Lower leg skin (tissue), 4 donors: ENCODE data around the gene NPAS2. TPM values are rescaled to one million over a fixed set of nuclear protein-coding genes. Genes with fewer than 3 reads are reported as not detected.

Experiments
- DNase-seq, 2 donors: peaks; one replicate each; pipeline ENCODE4 v3.0.0-alpha.2; 2019; ENCODE audit warnings: low spot score in 2 of 2
- H3K4me3 ChIP-seq: fragments of 200-600 bp; sonication (generic); 2 replicates; pipeline ENCODE4 v1.5.1; 2017; ENCODE audit warnings: mild to moderate bottlenecking, low read depth; ENCODE audit not compliant: poor library complexity, severe bottlenecking
- POLR2A ChIP-seq, 2 donors: fragments of 450-650 bp; IDR thresholded peaks; one replicate each; pipeline ENCODE4 v1.6.1; 2016 to 2017; ENCODE audit warnings: antibody characterized with exemption in 2 of 2, mild to moderate bottlenecking in 1 of 2, moderate library complexity in 1 of 2
- WGBS, 2 donors: methylation state at CpG; one replicate each; pipeline ENCODE4 v1.1.5; 2018; 5-methylcytosine and 5-hydroxymethylcytosine counted together
- intact Hi-C: fragments of 100-400 bp; cut with DNase I; formaldehyde crosslinking; loops from one replicate; pipeline ENCODE4 v1.15.0; 2023; ENCODE audit warnings: low total_unique reads
- total RNA-seq, 4 donors: library from RNA; depleted of rRNA; stranded (reverse); fragments of >200 nt; gene quantifications; one replicate each; pipeline ENCODE4 v1.1.0, GENCODE V29; 2016
- TF ChIP-seq, protein P1 (sequence below), 3 donors: fragments of 450-650 bp; IDR thresholded peaks; one replicate each; pipeline ENCODE4 v1.5.1; 2016; ENCODE audit warnings: antibody characterized with exemption in 3 of 3, mild to moderate bottlenecking in 3 of 3, moderate library complexity in 2 of 3

Gene NPAS2
- total RNA-seq, 4 donors from 2014 or later, result 58.0 to 75.5 (median 62.1) TPM

DNA sequence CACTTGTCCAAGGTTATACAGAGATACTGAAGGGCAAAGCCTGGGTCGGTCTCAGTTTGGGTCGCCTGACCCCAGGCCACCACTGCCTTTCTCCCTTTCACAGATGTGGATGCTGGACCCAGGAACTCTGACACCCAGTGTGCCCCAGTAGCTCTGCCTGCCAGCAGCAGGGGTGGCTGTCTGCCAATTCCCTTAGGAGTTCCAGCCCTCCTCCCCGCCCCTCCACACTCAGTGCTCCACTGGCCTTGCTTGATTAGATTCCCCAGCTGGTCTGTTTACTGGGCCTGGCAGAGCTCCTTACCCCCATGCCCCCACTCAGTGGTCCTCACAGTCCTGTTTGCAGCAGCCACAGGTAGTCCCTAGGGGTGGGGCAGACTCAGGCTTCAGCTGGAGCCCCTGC lies 75.5 kb downstream of the NPAS2 start:
- H3K4me3 ChIP-seq, result no peak overlapping the region
- TF ChIP-seq POLR2A (IDR thresholded peaks at IDR 0.05), result no peak
- TF ChIP-seq, protein P1, sequence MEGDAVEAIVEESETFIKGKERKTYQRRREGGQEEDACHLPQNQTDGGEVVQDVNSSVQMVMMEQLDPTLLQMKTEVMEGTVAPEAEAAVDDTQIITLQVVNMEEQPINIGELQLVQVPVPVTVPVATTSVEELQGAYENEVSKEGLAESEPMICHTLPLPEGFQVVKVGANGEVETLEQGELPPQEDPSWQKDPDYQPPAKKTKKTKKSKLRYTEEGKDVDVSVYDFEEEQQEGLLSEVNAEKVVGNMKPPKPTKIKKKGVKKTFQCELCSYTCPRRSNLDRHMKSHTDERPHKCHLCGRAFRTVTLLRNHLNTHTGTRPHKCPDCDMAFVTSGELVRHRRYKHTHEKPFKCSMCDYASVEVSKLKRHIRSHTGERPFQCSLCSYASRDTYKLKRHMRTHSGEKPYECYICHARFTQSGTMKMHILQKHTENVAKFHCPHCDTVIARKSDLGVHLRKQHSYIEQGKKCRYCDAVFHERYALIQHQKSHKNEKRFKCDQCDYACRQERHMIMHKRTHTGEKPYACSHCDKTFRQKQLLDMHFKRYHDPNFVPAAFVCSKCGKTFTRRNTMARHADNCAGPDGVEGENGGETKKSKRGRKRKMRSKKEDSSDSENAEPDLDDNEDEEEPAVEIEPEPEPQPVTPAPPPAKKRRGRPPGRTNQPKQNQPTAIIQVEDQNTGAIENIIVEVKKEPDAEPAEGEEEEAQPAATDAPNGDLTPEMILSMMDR (IDR thresholded peaks at IDR 0.05), result no peak
- WGBS, 2 donors, result 80 to 91% methylated on average over 3 of the region's 3 CpGs
- no peak for DNase-seq
- intact Hi-C loops, result no loop called here

DNA sequence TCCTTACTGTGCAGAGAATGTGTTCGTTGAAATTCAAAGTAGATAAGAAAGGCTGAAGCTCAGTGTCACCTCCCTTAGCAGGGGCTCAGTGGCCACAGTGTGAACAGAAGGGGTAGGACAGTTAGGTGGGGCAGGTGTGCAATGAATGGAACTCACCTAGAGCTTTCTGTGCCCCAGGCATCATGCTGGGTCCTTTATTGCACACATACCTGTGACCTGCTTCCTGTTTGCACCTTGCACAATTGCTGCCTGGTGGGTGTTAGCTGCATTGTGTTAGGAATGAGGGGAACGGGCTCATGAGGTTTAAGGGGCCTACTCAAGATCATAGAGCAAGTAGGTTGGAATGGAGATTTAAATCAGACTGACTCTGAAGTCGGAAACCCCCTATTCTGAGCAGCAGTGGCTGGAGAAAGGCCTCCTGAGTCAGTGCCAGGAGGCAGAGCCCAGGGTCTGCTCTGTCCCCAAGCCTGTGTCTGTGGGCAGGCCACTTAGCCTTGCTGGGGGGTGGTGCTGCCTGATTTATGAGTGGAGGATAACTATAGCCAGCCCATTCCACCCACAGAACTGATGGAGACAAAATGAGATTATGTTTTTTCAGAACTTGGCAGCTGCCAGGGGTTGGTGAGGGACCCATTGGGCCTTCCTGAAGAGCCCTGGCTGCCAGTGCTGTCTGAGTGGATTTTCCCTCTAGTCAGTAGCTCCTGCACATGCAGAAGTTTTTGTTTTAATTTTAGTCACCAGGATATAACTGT lies 76.2 kb downstream of the NPAS2 start:
- H3K4me3 ChIP-seq, result no peak overlapping the region
- no peak for TF ChIP-seq POLR2A (IDR thresholded peaks at IDR 0.05)
- TF ChIP-seq, protein P1 (IDR thresholded peaks at IDR 0.05), result no peak
- intact Hi-C loops, result no loop called here
- WGBS, 2 donors, result 82 to 88% methylated on average over 3 of the region's 3 CpGs
- no peak for DNase-seq

DNA sequence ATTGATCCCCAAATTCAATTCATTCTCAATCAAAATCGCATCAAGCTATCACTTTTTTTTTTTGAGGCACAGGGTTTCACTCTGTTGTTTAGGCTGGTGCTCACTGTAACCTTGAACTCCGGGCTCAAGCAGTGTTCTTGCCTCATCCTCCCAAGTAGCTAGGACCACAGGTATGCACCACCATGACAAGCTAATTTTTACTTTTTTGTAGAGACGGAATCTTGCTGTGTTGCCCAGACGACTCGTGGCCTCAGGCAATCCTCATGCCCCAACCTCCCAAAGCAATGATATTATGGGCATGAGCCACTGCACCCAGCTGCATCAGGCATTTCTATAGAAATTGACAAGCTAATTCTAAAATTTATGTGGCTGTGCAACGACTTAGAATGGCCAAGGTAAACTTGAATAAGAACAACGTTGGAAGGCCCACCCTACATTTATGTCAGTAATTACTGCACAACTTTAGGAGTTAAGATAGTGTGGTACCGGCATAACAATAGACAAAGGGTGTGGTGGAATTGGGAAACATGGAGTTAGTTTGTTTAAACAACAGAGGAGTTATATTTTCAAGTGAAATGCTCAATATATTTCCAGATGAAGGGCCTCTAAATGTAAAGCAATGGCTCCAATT lies 78.2 kb downstream of the NPAS2 start:
- 79 to 83% methylated on average over 8 of the region's 8 CpGs for WGBS, 2 donors
- no peak overlapping the region for H3K4me3 ChIP-seq
- intact Hi-C loops, result no loop called here
- TF ChIP-seq, protein P1 (IDR thresholded peaks at IDR 0.05), result no peak
- TF ChIP-seq POLR2A (IDR thresholded peaks at IDR 0.05), result no peak
- DNase-seq, result no peak

DNA sequence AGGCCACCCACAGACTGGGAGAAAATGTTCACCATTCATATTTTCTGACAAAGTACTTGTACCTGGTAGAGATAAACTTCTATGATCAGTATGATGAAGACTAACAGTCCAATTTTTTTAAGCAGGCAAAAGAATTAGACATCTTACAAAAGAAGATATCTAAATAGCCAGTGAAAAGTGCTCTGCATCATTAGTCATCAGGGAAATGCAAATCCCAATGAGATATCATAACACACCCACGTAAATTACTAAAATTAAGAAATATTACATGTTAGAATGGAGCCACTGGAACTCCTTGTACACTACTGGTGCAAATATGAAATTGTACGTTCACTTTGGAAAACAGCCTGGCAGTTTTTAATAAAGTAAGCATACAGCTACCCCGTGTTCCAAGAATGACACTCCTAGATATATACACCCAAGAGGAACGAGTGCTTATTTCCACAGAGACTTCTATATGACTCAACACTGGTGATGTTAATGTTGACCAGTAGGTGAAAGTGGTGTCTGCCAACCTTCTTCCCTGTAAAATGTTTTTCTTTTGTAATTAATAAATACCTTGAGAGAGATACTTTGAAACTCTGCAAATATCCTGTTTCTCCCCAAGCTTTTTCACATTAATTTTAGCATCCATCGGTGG lies 80.3 kb downstream of the NPAS2 start:
- TF ChIP-seq POLR2A (IDR thresholded peaks at IDR 0.05), result no peak
- TF ChIP-seq, protein P1 (IDR thresholded peaks at IDR 0.05), result no peak
- WGBS, 2 donors, result 85 to 90% methylated on average over 5 of the region's 5 CpGs
- no peak for DNase-seq
- H3K4me3 ChIP-seq, result no peak overlapping the region
- intact Hi-C loops, result no loop called here

DNA sequence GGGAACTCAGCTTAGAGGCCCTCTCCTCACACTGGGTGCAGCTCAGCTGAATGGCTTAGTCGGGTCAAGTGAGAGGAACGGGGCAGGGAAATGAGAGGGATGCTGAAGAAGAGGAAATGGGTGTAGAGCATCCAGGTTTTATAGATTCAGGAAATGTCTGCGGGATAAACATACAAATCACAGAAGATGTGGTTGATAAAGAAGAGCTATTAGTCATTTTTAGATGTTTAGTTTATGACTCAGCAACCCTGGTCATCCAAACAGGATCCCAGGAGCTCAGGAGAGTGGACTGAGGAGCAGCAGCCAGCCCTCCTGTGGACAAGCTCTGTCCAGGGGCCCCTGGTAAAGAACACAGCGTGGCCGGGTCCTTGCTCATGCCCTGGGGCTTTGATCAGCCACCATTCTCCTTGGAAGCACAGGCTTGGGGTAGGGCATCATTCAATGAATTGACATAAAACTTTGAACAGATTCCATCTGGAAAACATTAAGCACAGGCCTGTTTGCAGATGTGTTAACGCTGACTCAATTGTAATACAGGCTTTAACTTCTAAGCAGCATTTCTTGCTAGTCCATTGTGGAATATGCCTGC lies 83.0 kb downstream of the NPAS2 start:
- DNase-seq, result no peak
- intact Hi-C loops, result no loop called here
- WGBS, 2 donors, result 30 to 39% methylated on average over 6 of the region's 6 CpGs
- H3K4me3 ChIP-seq, result no peak overlapping the region
- no peak for TF ChIP-seq POLR2A (IDR thresholded peaks at IDR 0.05)
- TF ChIP-seq, protein P1 (IDR thresholded peaks at IDR 0.05), result no peak
